Measurements from ENCODE around the gene CD9. TPM values are rescaled to one million over a fixed set of nuclear protein-coding genes. Genes with fewer than 3 reads are reported as not detected.

Gene CD9
- polyA plus RNA-seq, 3 donors: 7.6 to 323 (median 7.7) TPM

DNA sequence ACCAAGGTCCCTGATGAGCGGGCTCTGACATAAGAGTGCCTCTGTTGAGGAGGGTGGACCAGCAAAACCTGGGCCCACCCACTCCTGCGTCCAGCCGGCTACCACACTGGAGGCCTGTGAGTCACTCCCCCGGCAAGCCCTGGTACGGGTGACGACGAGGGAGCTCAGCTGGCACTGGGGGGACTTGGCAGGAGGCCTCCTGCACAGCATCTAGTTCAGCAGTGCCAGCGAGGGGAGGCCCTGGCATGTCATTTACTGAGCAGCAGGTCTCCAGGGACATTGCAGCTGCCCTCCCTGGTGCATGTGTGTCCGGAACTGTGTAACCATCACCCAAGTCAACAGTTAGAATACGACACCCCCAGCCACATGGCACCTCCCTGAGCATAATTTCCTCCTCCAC, 24.4 kb downstream of the CD9 start:
- H2AFZ ChIP-seq (ENCODE audit: insufficient read depth, low read depth, low read length, poor library complexity, severe bottlenecking): no peak overlapping the region
- H3K4me1 ChIP-seq (ENCODE audit: control insufficient read depth in 1 of 2, insufficient read depth in 2 of 2, low read length in 2 of 2): peaks cover 15 to 16% of the 10 kb centered on the region in 2 donors
- peaks cover 0 to 3% (median 0%) of the 10 kb centered on the region in 7 donors for H3K9me3 Mint-ChIP-seq
- H4K20me1 ChIP-seq (ENCODE audit: insufficient read depth, low read length): no peaks in the 10 kb centered on the region
- TF ChIP-seq, protein P1, sequence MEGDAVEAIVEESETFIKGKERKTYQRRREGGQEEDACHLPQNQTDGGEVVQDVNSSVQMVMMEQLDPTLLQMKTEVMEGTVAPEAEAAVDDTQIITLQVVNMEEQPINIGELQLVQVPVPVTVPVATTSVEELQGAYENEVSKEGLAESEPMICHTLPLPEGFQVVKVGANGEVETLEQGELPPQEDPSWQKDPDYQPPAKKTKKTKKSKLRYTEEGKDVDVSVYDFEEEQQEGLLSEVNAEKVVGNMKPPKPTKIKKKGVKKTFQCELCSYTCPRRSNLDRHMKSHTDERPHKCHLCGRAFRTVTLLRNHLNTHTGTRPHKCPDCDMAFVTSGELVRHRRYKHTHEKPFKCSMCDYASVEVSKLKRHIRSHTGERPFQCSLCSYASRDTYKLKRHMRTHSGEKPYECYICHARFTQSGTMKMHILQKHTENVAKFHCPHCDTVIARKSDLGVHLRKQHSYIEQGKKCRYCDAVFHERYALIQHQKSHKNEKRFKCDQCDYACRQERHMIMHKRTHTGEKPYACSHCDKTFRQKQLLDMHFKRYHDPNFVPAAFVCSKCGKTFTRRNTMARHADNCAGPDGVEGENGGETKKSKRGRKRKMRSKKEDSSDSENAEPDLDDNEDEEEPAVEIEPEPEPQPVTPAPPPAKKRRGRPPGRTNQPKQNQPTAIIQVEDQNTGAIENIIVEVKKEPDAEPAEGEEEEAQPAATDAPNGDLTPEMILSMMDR (IDR thresholded peaks at IDR 0.05): no peak
- H3K27ac Mint-ChIP-seq: peak overlapping the region in 1 of 7 donors; percentile 31
- no peaks in the 10 kb centered on the region for H3K9me3 ChIP-seq (replicated peaks in 1 of 2; ENCODE audit: control insufficient read depth in 1 of 2, insufficient read depth in 1 of 2, low read length in 2 of 2)
- H3K4me3 Mint-ChIP-seq: no peak overlapping the region
- H3K4me3 ChIP-seq (replicated peaks in 1 of 3; ENCODE audit: low read depth in 2 of 3, low read length in 3 of 3): no peak overlapping the region
- H3K36me3 ChIP-seq (replicated peaks in 1 of 2; ENCODE audit: control insufficient read depth in 1 of 2, insufficient read depth in 2 of 2, low read length in 2 of 2): no peaks in the 10 kb centered on the region
- intact Hi-C loops (cut with micrococcal nuclease): no loop called here
- H3K9ac ChIP-seq (ENCODE audit: insufficient read depth, low read length, poor library complexity, severe bottlenecking): no peak overlapping the region
- H3K4me2 ChIP-seq (replicated peaks; ENCODE audit: extremely low read depth, low read length, poor library complexity, severe bottlenecking): no peak overlapping the region
- peaks cover 16% of the 10 kb centered on the region for H3K4me1 Mint-ChIP-seq
- H3K27me3 ChIP-seq (ENCODE audit: control insufficient read depth in 2 of 2, insufficient read depth in 2 of 2, low read length in 2 of 2): no peaks in the 10 kb centered on the region
- no peaks in the 10 kb centered on the region for H3K36me3 Mint-ChIP-seq
- H3K79me2 ChIP-seq (ENCODE audit: insufficient read depth, low read length): no peaks in the 10 kb centered on the region
- WGBS (ENCODE audit: insufficient coverage): 84% methylated on average over 8 of the region's 10 CpGs
- H3K27ac ChIP-seq (ENCODE audit: low read depth in 1 of 2, low read length in 2 of 2): no peak overlapping the region
- peaks cover 2 to 11% (median 10%) of the 10 kb centered on the region in 3 donors for H3K27me3 Mint-ChIP-seq (ENCODE audit: low read depth in 3 of 3)
- DNase-seq: no peak

DNA sequence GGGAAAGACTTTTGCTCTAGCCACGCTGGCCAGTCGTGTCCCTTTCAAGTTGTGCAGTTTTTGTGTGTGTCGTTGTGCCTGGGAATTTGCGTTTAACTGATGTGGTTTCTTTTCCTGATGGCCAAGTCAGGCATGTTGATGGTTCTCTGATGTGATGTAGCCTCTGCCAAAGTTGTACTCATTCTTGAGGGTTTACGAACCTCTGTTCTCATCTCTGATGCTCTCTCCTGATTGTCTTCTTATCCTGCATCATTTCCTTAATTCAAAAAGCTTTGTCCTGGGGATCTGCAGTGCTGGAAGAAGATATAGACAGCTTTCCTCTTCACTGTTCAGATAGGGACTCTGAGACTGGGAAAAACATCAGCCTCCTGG, 25.4 kb downstream of the CD9 start:
- peaks cover 0 to 3% of the 10 kb centered on the region in 2 donors for H3K36me3 Mint-ChIP-seq
- peaks cover 25 to 27% of the 10 kb centered on the region in 2 donors for H3K4me1 ChIP-seq (ENCODE audit: control insufficient read depth in 1 of 2, insufficient read depth in 2 of 2, low read length in 2 of 2)
- 96% methylated on average over 4 of the region's 5 CpGs for WGBS (ENCODE audit: insufficient coverage)
- intact Hi-C loops (cut with micrococcal nuclease): no loop called here
- no peak overlapping the region for H3K27ac ChIP-seq (ENCODE audit: low read depth in 1 of 2, low read length in 2 of 2)
- no peaks in the 10 kb centered on the region for H3K27me3 ChIP-seq (ENCODE audit: control insufficient read depth in 2 of 2, insufficient read depth in 2 of 2, low read length in 2 of 2)
- H3K4me3 ChIP-seq (replicated peaks in 1 of 3; ENCODE audit: low read depth in 2 of 3, low read length in 3 of 3): no peak overlapping the region
- no peak for DNase-seq
- TF ChIP-seq, protein P1 (IDR thresholded peaks at IDR 0.05): no peak
- peaks cover 2 to 7% (median 6%) of the 10 kb centered on the region in 3 donors for H3K27me3 Mint-ChIP-seq (ENCODE audit: low read depth in 3 of 3)
- H4K20me1 ChIP-seq (ENCODE audit: insufficient read depth, low read length): no peaks in the 10 kb centered on the region
- H3K9me3 Mint-ChIP-seq: peaks cover 0 to 3% (median 0%) of the 10 kb centered on the region in 7 donors
- H3K4me3 Mint-ChIP-seq: no peak overlapping the region
- H3K9me3 ChIP-seq (replicated peaks in 1 of 2; ENCODE audit: control insufficient read depth in 1 of 2, insufficient read depth in 1 of 2, low read length in 2 of 2): no peaks in the 10 kb centered on the region
- H3K27ac Mint-ChIP-seq: peak overlapping the region in 1 of 7 donors; percentile 42
- H3K4me2 ChIP-seq (replicated peaks; ENCODE audit: extremely low read depth, low read length, poor library complexity, severe bottlenecking): no peak overlapping the region
- H3K4me1 Mint-ChIP-seq: peaks cover 26% of the 10 kb centered on the region
- H3K79me2 ChIP-seq (ENCODE audit: insufficient read depth, low read length): no peaks in the 10 kb centered on the region
- peak overlapping the region; percentile 23 for H2AFZ ChIP-seq (ENCODE audit: insufficient read depth, low read depth, low read length, poor library complexity, severe bottlenecking)
- no peaks in the 10 kb centered on the region for H3K36me3 ChIP-seq (replicated peaks in 1 of 2; ENCODE audit: control insufficient read depth in 1 of 2, insufficient read depth in 2 of 2, low read length in 2 of 2)
- H3K9ac ChIP-seq (ENCODE audit: insufficient read depth, low read length, poor library complexity, severe bottlenecking): no peak overlapping the region

Measured in CD14-positive monocyte (primary cell).